ENCODE measurements around the gene CCDC38. TPM values are rescaled to one million over a fixed set of nuclear protein-coding genes. Genes with fewer than 3 reads are reported as not detected.
A peak's percentile ranks its signal among the peaks of the same experiment; 100 is the strongest.

The CCDC38 gene
- total RNA-seq, 2 donors from 2014 or later = 0.14 to 0.34 TPM

DNA sequence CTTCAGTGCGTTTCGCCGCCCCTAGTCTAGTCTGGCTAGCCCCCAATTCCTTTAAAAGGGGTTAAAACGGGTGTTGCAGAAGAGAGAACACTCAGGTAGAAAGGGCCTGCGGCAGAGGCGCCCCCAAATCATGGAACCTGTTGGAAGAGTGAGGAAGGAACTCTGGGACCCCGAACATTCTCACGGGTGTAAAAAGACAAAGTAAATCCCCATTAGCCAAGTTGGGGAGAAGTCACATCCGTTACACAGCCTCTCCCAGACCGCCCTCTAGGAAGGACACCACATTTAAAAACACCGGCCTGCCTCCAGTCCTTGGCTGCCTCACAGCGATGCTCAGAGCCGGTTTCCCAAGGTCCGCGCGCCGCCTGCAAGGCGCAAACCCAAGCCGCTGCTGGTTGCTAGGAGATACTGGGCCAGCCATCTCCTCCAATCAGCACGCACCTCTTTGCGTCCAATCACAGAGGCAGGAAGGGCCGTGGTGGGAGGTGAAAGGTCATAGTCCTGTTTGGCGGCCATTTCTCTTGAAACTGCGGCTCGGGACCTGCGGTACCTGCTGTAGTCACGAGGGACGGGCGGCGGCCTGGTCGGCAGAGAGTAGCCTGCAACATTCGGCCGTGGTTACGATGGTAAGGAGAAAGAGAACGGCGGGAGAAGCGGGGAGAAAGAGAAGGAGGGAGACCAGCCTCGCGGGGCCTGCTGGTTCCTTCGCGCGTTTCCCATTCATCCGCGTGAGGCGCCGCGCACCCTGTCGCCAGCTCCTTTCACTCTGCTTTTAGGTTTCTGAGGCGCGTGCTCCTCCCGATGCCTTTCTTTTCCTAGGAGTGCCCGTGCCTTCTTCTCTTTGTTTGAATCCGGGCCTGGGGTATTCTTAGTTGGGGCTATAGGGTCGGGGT lies 83.7 kb downstream of the CCDC38 start, which contains the start of gene SNRPF:
Gene SNRPF (plus strand): TSS at position 502 of the 893 bp plus-strand sequence. CDS start 122 bp downstream, at position 624.
- peak; percentile 97 for DNase-seq (ENCODE audit: low spot score)
- peak within 1 kb of the TSS; percentile 68 to 79 for H3K27ac ChIP-seq
- peaks cover 0 to 4% of the 10 kb centered on the region in 2 donors for H3K36me3 ChIP-seq
- no peaks in the 10 kb centered on the region for H3K27me3 ChIP-seq (replicated peaks; ENCODE audit: insufficient read depth)
- peaks cover 4% of the 10 kb centered on the region for H3K4me1 ChIP-seq (replicated peaks)
- intact Hi-C loops (cut with DNase I) = no loop called here
- H3K4me3 ChIP-seq = peak within 1 kb of the TSS; percentile 65 to 73
- WGBS = under 1% methylated on average over 54 of the region's 54 CpGs
- H3K9me3 ChIP-seq = no peaks in the 10 kb centered on the region
- TF ChIP-seq POLR2A (IDR thresholded peaks at IDR 0.05) = peak; percentile 37
- TF ChIP-seq, protein P1, sequence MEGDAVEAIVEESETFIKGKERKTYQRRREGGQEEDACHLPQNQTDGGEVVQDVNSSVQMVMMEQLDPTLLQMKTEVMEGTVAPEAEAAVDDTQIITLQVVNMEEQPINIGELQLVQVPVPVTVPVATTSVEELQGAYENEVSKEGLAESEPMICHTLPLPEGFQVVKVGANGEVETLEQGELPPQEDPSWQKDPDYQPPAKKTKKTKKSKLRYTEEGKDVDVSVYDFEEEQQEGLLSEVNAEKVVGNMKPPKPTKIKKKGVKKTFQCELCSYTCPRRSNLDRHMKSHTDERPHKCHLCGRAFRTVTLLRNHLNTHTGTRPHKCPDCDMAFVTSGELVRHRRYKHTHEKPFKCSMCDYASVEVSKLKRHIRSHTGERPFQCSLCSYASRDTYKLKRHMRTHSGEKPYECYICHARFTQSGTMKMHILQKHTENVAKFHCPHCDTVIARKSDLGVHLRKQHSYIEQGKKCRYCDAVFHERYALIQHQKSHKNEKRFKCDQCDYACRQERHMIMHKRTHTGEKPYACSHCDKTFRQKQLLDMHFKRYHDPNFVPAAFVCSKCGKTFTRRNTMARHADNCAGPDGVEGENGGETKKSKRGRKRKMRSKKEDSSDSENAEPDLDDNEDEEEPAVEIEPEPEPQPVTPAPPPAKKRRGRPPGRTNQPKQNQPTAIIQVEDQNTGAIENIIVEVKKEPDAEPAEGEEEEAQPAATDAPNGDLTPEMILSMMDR (IDR thresholded peaks at IDR 0.05) = peak in 2 of 4 experiments; percentile 18 to 34
- peak; percentile 96 for TF ChIP-seq POLR2AphosphoS5 (IDR thresholded peaks at IDR 0.05)

DNA sequence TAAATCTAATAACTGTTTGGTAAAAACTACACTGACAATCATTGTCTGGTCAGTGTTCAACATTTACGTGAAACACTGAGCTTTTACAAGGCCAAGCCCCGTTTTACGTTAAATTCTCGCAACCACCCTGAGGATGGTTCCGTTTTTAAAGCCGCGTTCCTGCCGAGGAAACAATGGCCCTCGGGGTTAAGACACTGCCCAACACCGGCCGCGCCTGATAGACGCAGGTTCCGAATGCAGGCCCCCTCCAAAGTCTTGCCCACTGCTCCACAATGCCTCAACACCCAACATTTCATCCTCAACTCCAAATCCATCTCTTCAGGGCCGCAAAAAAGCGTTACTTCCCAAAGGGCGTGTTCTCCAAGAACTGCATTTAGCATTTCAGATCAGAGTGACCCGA lies 84.6 kb downstream of the CCDC38 start:
- 54% methylated on average over 18 of the region's 18 CpGs for WGBS
- peaks cover 4% of the 10 kb centered on the region for H3K4me1 ChIP-seq (replicated peaks)
- H3K27ac ChIP-seq = no peak overlapping the region
- H3K27me3 ChIP-seq (replicated peaks; ENCODE audit: insufficient read depth) = no peaks in the 10 kb centered on the region
- TF ChIP-seq POLR2AphosphoS5 (IDR thresholded peaks at IDR 0.05) (no peak), POLR2A (IDR thresholded peaks at IDR 0.05) (no peak)
- TF ChIP-seq, protein P1 (IDR thresholded peaks at IDR 0.05) = no peak
- DNase-seq (ENCODE audit: low spot score) = no peak
- intact Hi-C loops (cut with DNase I) = no loop called here
- no peaks in the 10 kb centered on the region for H3K9me3 ChIP-seq
- peaks cover 0 to 4% of the 10 kb centered on the region in 2 donors for H3K36me3 ChIP-seq
- no peak overlapping the region for H3K4me3 ChIP-seq

DNA sequence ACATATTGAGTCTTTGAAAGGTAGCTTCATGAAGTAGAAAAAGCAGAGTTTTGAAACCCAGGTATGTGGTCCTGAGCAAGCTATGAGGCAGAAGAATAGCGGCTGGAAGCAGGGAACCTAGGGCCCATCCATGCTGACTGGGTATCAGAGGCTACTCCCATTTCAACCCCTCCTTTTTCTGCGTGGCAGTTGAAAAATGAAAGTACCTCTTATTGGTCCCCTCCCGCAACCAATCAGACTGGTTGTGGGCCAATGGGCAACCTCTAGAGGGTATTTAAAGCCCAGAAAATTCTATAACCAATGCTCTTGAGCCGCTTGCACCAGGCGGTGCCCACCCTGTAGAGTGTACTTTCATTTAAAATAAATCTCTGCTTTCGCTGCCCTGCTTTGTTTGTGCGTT lies 85.3 kb downstream of the CCDC38 start:
- Histone ChIP-seq H3K9me3 (no peaks in the 10 kb centered on the region), H3K27ac (no peak overlapping the region), H3K4me3 (no peak overlapping the region), H3K4me1 (replicated peaks) (peaks cover 4% of the 10 kb centered on the region), H3K36me3 (peaks cover 0 to 4% of the 10 kb centered on the region in 2 donors), H3K27me3 (replicated peaks; ENCODE audit: insufficient read depth) (no peaks in the 10 kb centered on the region)
- DNase-seq (ENCODE audit: low spot score) = no peak
- 96% methylated on average over 7 of the region's 7 CpGs for WGBS
- intact Hi-C loops (cut with DNase I) = no loop called here
- TF ChIP-seq POLR2AphosphoS5 (IDR thresholded peaks at IDR 0.05) (no peak), POLR2A (IDR thresholded peaks at IDR 0.05) (no peak)
- TF ChIP-seq, protein P1 (IDR thresholded peaks at IDR 0.05) = no peak

DNA sequence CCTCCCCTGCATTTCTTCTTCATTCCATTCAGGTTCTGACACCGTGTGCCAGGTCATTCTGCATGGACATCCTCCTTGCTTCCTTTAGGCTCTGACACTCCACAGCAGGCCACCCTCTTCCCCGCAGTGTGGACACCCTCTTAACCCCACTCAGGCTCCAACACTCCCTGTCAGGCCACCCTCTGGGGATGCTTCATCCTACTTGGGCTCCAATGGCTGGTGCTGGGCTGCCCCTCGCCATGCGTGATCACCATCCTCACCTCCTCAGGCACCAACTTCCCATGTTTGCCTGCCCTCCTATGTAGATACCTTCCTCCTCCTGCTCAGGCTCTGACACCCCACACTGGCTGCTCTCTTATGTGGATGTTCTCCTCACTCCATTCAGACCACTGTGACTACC lies 90.3 kb downstream of the CCDC38 start:
- DNase-seq (ENCODE audit: low spot score) = no peak
- intact Hi-C loops (cut with DNase I) = no loop called here
- Histone ChIP-seq H3K27me3 (replicated peaks; ENCODE audit: insufficient read depth) (no peaks in the 10 kb centered on the region), H3K9me3 (no peaks in the 10 kb centered on the region), H3K27ac (no peak overlapping the region), H3K4me3 (no peak overlapping the region), H3K4me1 (replicated peaks) (no peaks in the 10 kb centered on the region), H3K36me3 (no peaks in the 10 kb centered on the region)
- 94% methylated on average over 4 of the region's 4 CpGs for WGBS
- TF ChIP-seq POLR2A (IDR thresholded peaks at IDR 0.05) (no peak), POLR2AphosphoS5 (IDR thresholded peaks at IDR 0.05) (no peak)
- TF ChIP-seq, protein P1 (IDR thresholded peaks at IDR 0.05) = no peak

Data from prostate gland (tissue), 2 donors.